ENCODE measurements around the gene SLC9C2. TPM values are rescaled to one million over a fixed set of nuclear protein-coding genes. Genes with fewer than 3 reads are reported as not detected.
"Not testable (repeated sequence)": the region's sequence is repeated elsewhere in the genome, so short reads cannot be mapped to it uniquely, and the experiment has no call there.

The SLC9C2 gene
- total and polyA plus RNA-seq, 8 donors = 0.14 to 0.86 (median 0.39) TPM

DNA sequence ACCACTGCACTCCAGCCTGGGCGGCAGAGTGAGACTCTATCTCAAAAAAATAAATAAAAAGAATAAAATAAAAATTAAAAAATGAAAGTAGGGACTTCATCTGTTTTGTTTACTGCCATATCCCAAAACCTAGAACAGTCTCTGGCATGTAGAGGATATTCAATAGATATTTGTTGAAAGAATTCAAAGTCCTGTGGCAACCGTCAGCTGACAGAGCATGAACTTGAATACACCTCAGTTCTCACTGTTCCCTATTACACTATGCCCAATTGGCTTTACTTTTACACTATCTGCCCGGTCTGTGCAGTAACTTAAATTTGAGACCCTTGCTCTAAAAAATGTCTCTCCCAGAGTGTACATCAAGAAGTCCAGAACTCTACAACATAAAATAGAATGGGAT, 79.5 kb downstream of the SLC9C2 start:
- no peaks in the 10 kb centered on the region for H3K9me3 ChIP-seq
- H3K27ac ChIP-seq = no peak overlapping the region
- H3K4me3 ChIP-seq = no peak overlapping the region
- no peak for ATAC-seq
- intact Hi-C loops (cut with DNase I) = no loop called here
- H3K36me3 ChIP-seq = no peaks in the 10 kb centered on the region
- TF ChIP-seq, protein P1, sequence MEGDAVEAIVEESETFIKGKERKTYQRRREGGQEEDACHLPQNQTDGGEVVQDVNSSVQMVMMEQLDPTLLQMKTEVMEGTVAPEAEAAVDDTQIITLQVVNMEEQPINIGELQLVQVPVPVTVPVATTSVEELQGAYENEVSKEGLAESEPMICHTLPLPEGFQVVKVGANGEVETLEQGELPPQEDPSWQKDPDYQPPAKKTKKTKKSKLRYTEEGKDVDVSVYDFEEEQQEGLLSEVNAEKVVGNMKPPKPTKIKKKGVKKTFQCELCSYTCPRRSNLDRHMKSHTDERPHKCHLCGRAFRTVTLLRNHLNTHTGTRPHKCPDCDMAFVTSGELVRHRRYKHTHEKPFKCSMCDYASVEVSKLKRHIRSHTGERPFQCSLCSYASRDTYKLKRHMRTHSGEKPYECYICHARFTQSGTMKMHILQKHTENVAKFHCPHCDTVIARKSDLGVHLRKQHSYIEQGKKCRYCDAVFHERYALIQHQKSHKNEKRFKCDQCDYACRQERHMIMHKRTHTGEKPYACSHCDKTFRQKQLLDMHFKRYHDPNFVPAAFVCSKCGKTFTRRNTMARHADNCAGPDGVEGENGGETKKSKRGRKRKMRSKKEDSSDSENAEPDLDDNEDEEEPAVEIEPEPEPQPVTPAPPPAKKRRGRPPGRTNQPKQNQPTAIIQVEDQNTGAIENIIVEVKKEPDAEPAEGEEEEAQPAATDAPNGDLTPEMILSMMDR (IDR thresholded peaks at IDR 0.05) = no peak
- no peaks in the 10 kb centered on the region for H3K27me3 ChIP-seq
- DNase-seq = no peak
- H3K4me1 ChIP-seq = no peaks in the 10 kb centered on the region

DNA sequence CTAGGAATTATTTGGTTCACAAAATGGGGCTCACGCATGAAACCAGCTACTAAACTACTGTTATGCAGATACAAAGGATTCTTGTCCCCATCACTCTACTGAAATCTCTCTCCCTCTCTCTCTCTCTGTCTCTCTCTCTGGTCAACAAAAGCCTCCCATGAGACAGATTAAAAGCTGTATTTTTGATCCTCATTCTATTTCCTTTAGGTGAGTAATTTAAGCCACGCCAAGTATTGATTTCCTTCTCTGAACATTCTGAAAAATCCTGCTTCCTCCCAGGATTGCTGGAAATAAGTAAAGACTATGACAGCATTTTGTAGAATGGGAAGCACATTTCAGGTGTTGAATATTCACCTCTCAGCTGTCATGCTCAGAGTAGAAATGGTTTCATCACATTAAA, 82.1 kb downstream of the SLC9C2 start:
- intact Hi-C loops (cut with DNase I) = no loop called here
- H3K4me1 ChIP-seq = no peaks in the 10 kb centered on the region
- TF ChIP-seq, protein P1 (IDR thresholded peaks at IDR 0.05) = no peak
- no peaks in the 10 kb centered on the region for H3K9me3 ChIP-seq
- no peaks in the 10 kb centered on the region for H3K27me3 ChIP-seq
- DNase-seq (no peak), ATAC-seq (no peak)
- no peaks in the 10 kb centered on the region for H3K36me3 ChIP-seq
- H3K27ac ChIP-seq = no peak overlapping the region
- no peak overlapping the region for H3K4me3 ChIP-seq

DNA sequence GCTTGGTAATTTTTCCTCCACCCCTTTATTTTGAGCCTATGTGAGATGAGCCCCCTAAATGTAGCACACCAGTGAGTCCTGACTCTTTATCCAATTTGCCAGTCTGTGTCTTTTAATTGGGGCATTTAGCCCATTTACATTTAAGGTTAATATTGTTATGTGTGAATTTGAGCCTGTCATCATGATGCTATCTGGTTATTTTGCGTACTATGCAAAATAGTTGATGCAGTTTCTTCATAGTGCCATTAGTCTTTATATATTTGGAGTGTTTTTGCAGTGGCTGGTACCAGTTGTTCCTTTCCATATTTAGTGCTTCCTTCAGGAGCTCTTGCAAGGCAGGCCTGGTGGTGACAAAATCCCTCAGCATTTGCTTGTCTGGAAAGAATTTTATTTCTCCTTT, 88.4 kb downstream of the SLC9C2 start:
- H3K27me3 ChIP-seq; H3K36me3 ChIP-seq; H3K9me3 ChIP-seq; H3K4me3 ChIP-seq; intact Hi-C loops (cut with DNase I); ATAC-seq; H3K27ac ChIP-seq; H3K4me1 ChIP-seq; DNase-seq: not testable (repeated sequence)

DNA sequence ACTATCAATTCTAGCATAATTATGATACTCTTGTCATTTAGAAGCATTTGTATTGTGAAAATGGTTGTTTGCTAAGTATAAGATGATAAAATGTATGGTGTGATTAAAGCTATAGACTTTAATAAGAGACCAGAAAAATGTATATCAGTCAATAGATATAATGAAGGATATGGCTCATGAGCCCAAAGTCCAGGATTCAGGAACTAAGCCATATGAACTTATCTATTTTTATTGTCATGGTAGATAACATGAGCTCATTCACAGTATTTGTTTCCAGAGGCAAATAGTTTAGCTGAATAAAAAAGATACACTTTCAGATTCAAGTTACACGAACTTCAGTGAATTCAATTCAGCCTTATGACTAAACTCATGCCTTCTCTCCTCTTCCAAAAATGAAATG, 93.1 kb downstream of the SLC9C2 start:
- Histone ChIP-seq H3K36me3 (no peaks in the 10 kb centered on the region), H3K4me3 (no peak overlapping the region), H3K27ac (no peak overlapping the region), H3K27me3 (no peaks in the 10 kb centered on the region), H3K9me3 (no peaks in the 10 kb centered on the region), H3K4me1 (no peaks in the 10 kb centered on the region)
- intact Hi-C loops (cut with DNase I) = no loop called here
- no peak for DNase-seq
- TF ChIP-seq, protein P1 (IDR thresholded peaks at IDR 0.05) = no peak
- no peak for ATAC-seq

DNA sequence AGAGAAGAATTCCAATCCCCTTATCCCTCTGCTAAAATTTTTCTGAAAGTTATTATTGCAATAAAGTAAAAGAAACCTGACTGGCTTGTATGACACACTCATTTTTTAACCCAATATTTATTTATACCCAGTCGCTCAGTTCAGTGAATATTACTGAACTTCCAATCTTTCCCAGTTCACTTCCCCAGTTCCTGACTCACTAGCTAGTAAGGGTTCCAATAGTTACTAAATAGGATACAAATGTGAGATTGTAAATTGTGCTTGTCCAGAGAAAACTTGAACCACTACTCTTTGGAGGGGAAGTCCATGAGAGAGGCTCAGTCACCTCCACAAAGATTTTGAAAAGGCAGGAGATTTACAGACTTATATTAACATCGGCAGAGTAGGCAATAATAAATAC, 94.3 kb downstream of the SLC9C2 start:
- Histone ChIP-seq H3K36me3 (no peaks in the 10 kb centered on the region), H3K9me3 (no peaks in the 10 kb centered on the region), H3K27me3 (no peaks in the 10 kb centered on the region), H3K4me1 (no peaks in the 10 kb centered on the region), H3K4me3 (no peak overlapping the region), H3K27ac (no peak overlapping the region)
- intact Hi-C loops (cut with DNase I) = no loop called here
- ATAC-seq (no peak), DNase-seq (no peak)
- TF ChIP-seq, protein P1 (IDR thresholded peaks at IDR 0.05) = no peak

DNA sequence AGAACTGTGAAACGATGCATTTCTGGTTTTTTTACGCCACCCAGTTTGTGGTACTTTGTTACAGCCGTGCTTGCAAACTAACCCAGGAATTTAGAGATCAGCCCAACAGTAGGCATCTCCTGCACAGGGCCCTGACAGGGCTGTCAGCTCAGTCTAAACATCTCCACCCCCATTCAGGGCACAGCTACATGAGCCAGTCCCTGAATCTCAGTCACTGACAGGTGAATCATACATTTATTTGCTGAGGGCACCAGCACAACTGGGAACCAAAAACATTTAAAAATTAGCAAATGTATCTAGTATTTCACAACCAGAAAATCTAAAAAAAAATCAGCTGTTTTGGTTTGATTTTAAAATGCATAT, 95.0 kb downstream of the SLC9C2 start:
- peak overlapping the region; percentile 34 to 47 for H3K27ac ChIP-seq
- no peaks in the 10 kb centered on the region for H3K27me3 ChIP-seq
- H3K9me3 ChIP-seq = no peaks in the 10 kb centered on the region
- TF ChIP-seq, protein P1 (IDR thresholded peaks at IDR 0.05) = no peak
- H3K4me1 ChIP-seq = no peaks in the 10 kb centered on the region
- intact Hi-C loops (cut with DNase I) = no loop called here
- H3K36me3 ChIP-seq = no peaks in the 10 kb centered on the region
- ATAC-seq (peak; percentile 60), DNase-seq (no peak)
- H3K4me3 ChIP-seq = no peak overlapping the region

Measured in left lung (tissue), 10 donors.